SK-N-SH (cell line): Measurements from ENCODE around the gene NOLC1.

ENCODE experiments used
- CTCF ChIP-seq: fragments of 200-600 bp; sonication (generic); IDR thresholded peaks from 2 replicates; pipeline ENCODE4 v1.6.1; 2017; ENCODE audit warnings: antibody characterized with exemption, mild to moderate bottlenecking, moderate library complexity
- ELF1 ChIP-seq: IDR thresholded peaks from 2 replicates; pipeline ENCODE4 v1.4.0; 2012
- EZH2phosphoT487 ChIP-seq: fragments of 200-600 bp; sonication (generic); IDR thresholded peaks from 2 replicates; pipeline ENCODE4 v1.6.1; 2017; ENCODE audit warnings: low read depth, mixed run types, mild to moderate bottlenecking, antibody characterized with exemption, moderate library complexity, borderline replicate concordance
- MAX ChIP-seq: IDR thresholded peaks from 2 replicates; pipeline ENCODE4 v1.4.0; 2012; ENCODE audit warnings: low read depth
- MEF2A ChIP-seq: IDR thresholded peaks from 2 replicates; pipeline ENCODE4 v1.4.0; 2012; ENCODE audit warnings: low read depth, borderline replicate concordance
- NFIC ChIP-seq: IDR thresholded peaks from 2 replicates; pipeline ENCODE4 v1.4.0; 2012; ENCODE audit warnings: borderline replicate concordance
- POLR2AphosphoS5 ChIP-seq: IDR thresholded peaks from 2 replicates; pipeline ENCODE4 v1.6.1; 2012; ENCODE audit warnings: low read depth, low read length
- RCOR1 ChIP-seq: fragments of 150-350 bp; IDR thresholded peaks from 2 replicates; pipeline ENCODE4 v1.6.1; 2017; ENCODE audit warnings: antibody characterized with exemption, low read length
- REST ChIP-seq: IDR thresholded peaks from 2 replicates; pipeline ENCODE4 v1.6.1; 2012; ENCODE audit warnings: mild to moderate bottlenecking, low read depth, low read length, moderate library complexity
- TAF1 ChIP-seq: IDR thresholded peaks from 2 replicates; pipeline ENCODE4 v1.6.1; 2012; ENCODE audit warnings: low read depth, mild to moderate bottlenecking, low read length, moderate library complexity, borderline replicate concordance
- YY1 ChIP-seq: IDR thresholded peaks from 2 replicates; pipeline ENCODE4 v1.4.0; 2012; ENCODE audit warnings: low read depth, mild to moderate bottlenecking

GRCh38 chr10:102167861-102168260 is 15.7 kb downstream of the NOLC1 start:
- TF ChIP-seq CTCF (no peak), MEF2A (no peak), POLR2AphosphoS5 (no peak), TAF1 (no peak), MAX (no peak), REST (no peak), YY1 (no peak), RCOR1 (no peak), NFIC (no peak), ELF1 (no peak), EZH2phosphoT487 (no peak)
